H9 (cell line): Measurements from ENCODE around the gene ESRP2. TPM values are rescaled to one million over a fixed set of nuclear protein-coding genes. Genes with fewer than 3 reads are reported as not detected.
A peak's percentile ranks its signal among the peaks of the same experiment; 100 is the strongest.

Experiments used
- DNase-seq: peaks from one replicate; pipeline ENCODE4 v3.0.0-alpha.2; 2017
- H2AFZ ChIP-seq: one replicate; pipeline ENCODE4 v1.6.1; 2013; ENCODE audit warnings: mild to moderate bottlenecking, low read length, control low read depth, moderate library complexity
- H2AK5ac ChIP-seq: 2 replicates; pipeline ENCODE4 v1.6.1; 2013; ENCODE audit warnings: low read length, control low read depth, mixed read lengths; ENCODE audit not compliant: insufficient read length
- H2BK120ac ChIP-seq: one replicate; pipeline ENCODE4 v1.6.1; 2013; ENCODE audit warnings: low read depth, mild to moderate bottlenecking, low read length, control low read depth, inconsistent platforms; ENCODE audit not compliant: poor library complexity, severe bottlenecking
- H2BK12ac ChIP-seq: 2 replicates; pipeline ENCODE4 v1.6.1; 2013; ENCODE audit warnings: low read length, control low read depth, mixed read lengths, low read depth; ENCODE audit not compliant: insufficient read length
- H2BK15ac ChIP-seq: 2 replicates; pipeline ENCODE4 v1.6.1; 2013; ENCODE audit warnings: low read depth, low read length, control low read depth
- H2BK20ac ChIP-seq: one replicate; pipeline ENCODE4 v1.6.1; 2013; ENCODE audit warnings: low read depth, mild to moderate bottlenecking, low read length, control low read depth, inconsistent platforms; ENCODE audit not compliant: poor library complexity, severe bottlenecking
- H2BK5ac ChIP-seq: 2 replicates; pipeline ENCODE4 v1.6.1; 2013; ENCODE audit warnings: low read length, control low read depth, mixed read lengths; ENCODE audit not compliant: insufficient read length
- H3K14ac ChIP-seq: 2 replicates; pipeline ENCODE4 v1.6.1; 2013; ENCODE audit warnings: low read length, control low read depth; ENCODE audit not compliant: insufficient read depth
- H3K18ac ChIP-seq: 2 replicates; pipeline ENCODE4 v1.6.1; 2013; ENCODE audit warnings: low read depth, mild to moderate bottlenecking, mixed read lengths, low read length, control low read depth; ENCODE audit not compliant: insufficient read length
- H3K23ac ChIP-seq: 2 replicates; pipeline ENCODE4 v1.6.1; 2013; ENCODE audit warnings: low read length, control low read depth, mixed read lengths, low read depth; ENCODE audit not compliant: insufficient read length
- H3K23me2 ChIP-seq: 2 replicates; pipeline ENCODE4 v1.6.1; 2013; ENCODE audit warnings: low read depth, mild to moderate bottlenecking, mixed read lengths, low read length, control low read depth; ENCODE audit not compliant: insufficient read length, poor library complexity, severe bottlenecking
- H3K27ac ChIP-seq: 2 replicates; pipeline ENCODE4 v1.5.1; 2013; ENCODE audit warnings: low read length, control low read depth, mixed read lengths, low read depth; ENCODE audit not compliant: insufficient read length
- H3K27me3 ChIP-seq: 2 replicates; pipeline ENCODE4 v1.6.1; 2013; ENCODE audit warnings: low read length, control low read depth, inconsistent platforms; ENCODE audit not compliant: insufficient read depth
- H3K4ac ChIP-seq: 2 replicates; pipeline ENCODE4 v1.6.1; 2013; ENCODE audit warnings: low read depth, mild to moderate bottlenecking, control low read depth, inconsistent platforms, low read length, moderate library complexity
- H3K4me1 ChIP-seq: 2 replicates; pipeline ENCODE4 v1.6.1; 2013; ENCODE audit warnings: low read length, control low read depth, inconsistent platforms; ENCODE audit not compliant: insufficient read depth
- H3K4me2 ChIP-seq: 2 replicates; pipeline ENCODE4 v1.6.1; 2013; ENCODE audit warnings: low read length, control low read depth, mixed read lengths; ENCODE audit not compliant: insufficient read length, insufficient read depth
- H3K56ac ChIP-seq: 2 replicates; pipeline ENCODE4 v1.6.1; 2013; ENCODE audit warnings: low read depth, mild to moderate bottlenecking, mixed read lengths, low read length, control low read depth; ENCODE audit not compliant: insufficient read length
- H3K79me1 ChIP-seq: 2 replicates; pipeline ENCODE4 v1.6.1; 2013; ENCODE audit warnings: low read depth, mild to moderate bottlenecking, moderate library complexity, low read length, control low read depth, inconsistent platforms; ENCODE audit not compliant: insufficient read depth, poor library complexity, severe bottlenecking
- H3K79me2 ChIP-seq: 2 replicates; pipeline ENCODE4 v1.6.1; 2013; ENCODE audit warnings: low read length, control low read depth, inconsistent platforms; ENCODE audit not compliant: insufficient read depth
- H3K9ac ChIP-seq: 2 replicates; pipeline ENCODE4 v1.6.1; 2013; ENCODE audit warnings: low read length, control low read depth, mixed read lengths; ENCODE audit not compliant: insufficient read length; ENCODE audit errors: extremely low read depth
- H3K9me3 ChIP-seq: one replicate; pipeline ENCODE4 v1.6.1; 2013; ENCODE audit warnings: low read depth, low read length, inconsistent platforms; ENCODE audit not compliant: control insufficient read depth
- H3T11ph ChIP-seq: one replicate; pipeline ENCODE4 v1.6.1; 2013; ENCODE audit warnings: mild to moderate bottlenecking, low read length, control low read depth, inconsistent platforms
- H4K20me1 ChIP-seq: one replicate; pipeline ENCODE4 v1.6.1; 2013; ENCODE audit not compliant: control insufficient read depth, insufficient read length, insufficient read depth
- H4K5ac ChIP-seq: 2 replicates; pipeline ENCODE4 v1.6.1; 2013; ENCODE audit warnings: low read depth, mild to moderate bottlenecking, mixed read lengths, low read length, control low read depth; ENCODE audit not compliant: insufficient read length
- H4K8ac ChIP-seq: replicated peaks from 2 replicates; pipeline ENCODE4 v1.6.1; 2013; ENCODE audit warnings: low read length, control low read depth, mixed read lengths, low read depth; ENCODE audit not compliant: insufficient read length
- H4K91ac ChIP-seq: 2 replicates; pipeline ENCODE4 v1.6.1; 2013; ENCODE audit warnings: low read depth, mild to moderate bottlenecking, moderate library complexity, mixed read lengths, low read length, control low read depth; ENCODE audit not compliant: insufficient read length
- H3K27ac Mint-ChIP-seq, 3 experiments: 2 replicates in 2 of 3; 3 replicates in 1 of 3; pipeline ENCODE4 v1.8.0; 2020 to 2021; ENCODE audit warnings: mixed read lengths in 3 of 3, mild to moderate bottlenecking in 1 of 3, moderate library complexity in 1 of 3
- H3K27me3 Mint-ChIP-seq: 2 replicates; pipeline ENCODE4 v1.8.0; 2021; ENCODE audit warnings: low read depth, mild to moderate bottlenecking, moderate library complexity, mixed read lengths
- H3K36me3 Mint-ChIP-seq, 3 experiments: 2 replicates in 2 of 3; 3 replicates in 1 of 3; pipeline ENCODE4 v1.8.0; 2020 to 2021; ENCODE audit warnings: low read depth in 3 of 3, mixed read lengths in 3 of 3; ENCODE audit not compliant: insufficient read depth in 1 of 3
- H3K4me1 Mint-ChIP-seq, 2 experiments: 2 replicates each; pipeline ENCODE4 v1.8.0; 2020; ENCODE audit warnings: mixed read lengths in 2 of 2
- H3K4me3 Mint-ChIP-seq, 2 experiments: 2 replicates in 1 of 2; 3 replicates in 1 of 2; pipeline ENCODE4 v1.8.0; 2020 to 2021; ENCODE audit warnings: mild to moderate bottlenecking in 2 of 2, mixed read lengths in 2 of 2, moderate library complexity in 1 of 2
- H3K9me3 Mint-ChIP-seq, 2 experiments: 2 replicates in 1 of 2; 3 replicates in 1 of 2; pipeline ENCODE4 v1.8.0; 2020; ENCODE audit warnings: mild to moderate bottlenecking in 2 of 2, mixed read lengths in 2 of 2, moderate library complexity in 1 of 2
- WGBS: extraction: QIAGEN DNeasy Blood & Tissue Kit; methylation state at CpG from one replicate; pipeline ENCODE4 v1.1.7; 2013; ENCODE audit warnings: missing lambda C conversion rate, low lambda C conversion rate, mixed read lengths; ENCODE audit not compliant: insufficient read length; ENCODE audit errors: extremely low coverage; 5-methylcytosine and 5-hydroxymethylcytosine counted together
- total RNA-seq: library from RNA; stranded (reverse); gene quantifications from 2 replicates; pipeline ENCODE4 v1.2.1, GENCODE V29; 2021
- TF ChIP-seq, protein P1 (sequence below): fragments of 200-600 bp; sonication (generic); conservative IDR thresholded peaks from 3 replicates; pipeline ENCODE4 v1.8.0; 2021; ENCODE audit warnings: antibody characterized with exemption, mild to moderate bottlenecking

The ESRP2 gene
- total RNA-seq, 1 experiment from 2014 or later, result 59.5 TPM

DNA sequence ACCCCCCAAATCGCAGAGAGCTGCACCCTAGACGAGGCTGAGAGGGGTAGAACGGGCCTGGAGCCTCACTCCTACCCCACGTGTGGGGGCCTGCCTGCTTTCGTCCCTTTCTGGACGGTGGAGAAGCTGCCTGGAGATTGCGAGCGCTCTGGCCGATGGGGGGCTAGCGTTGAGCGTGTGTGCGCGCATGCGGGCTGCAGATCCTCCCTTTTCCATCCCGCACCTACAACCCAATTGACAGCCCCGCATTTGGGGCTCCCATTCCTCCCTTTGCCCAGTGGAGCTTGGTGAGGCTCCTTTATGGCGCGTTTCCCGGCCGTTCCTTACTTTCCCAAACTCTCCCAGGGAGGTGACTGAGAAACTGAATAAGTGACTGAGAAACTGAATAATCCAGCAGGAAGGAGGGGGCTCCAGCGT is 907 bp upstream of the ESRP2 start:
- Histone ChIP-seq H2BK120ac (no peak overlapping the region), H3K56ac (no peak overlapping the region), H2BK15ac (no peak overlapping the region), H3K4me1 (no peaks in the 10 kb centered on the region; the same call in 1 of the 2 replicates), H2BK20ac (no peak overlapping the region), H3K18ac (peak overlapping the region; percentile 37), H2BK5ac (no peak overlapping the region), H2AFZ (no peak overlapping the region), H2BK12ac (no peak overlapping the region), H3K4ac (no peak overlapping the region), H3K79me2 (no peaks in the 10 kb centered on the region; the same call in 1 of the 2 replicates), H3K9ac (peak overlapping the region; percentile 46), H3K23me2 (peaks cover 19% of the 10 kb centered on the region), H3K4me2 (peak overlapping the region; percentile 69), H3K27me3 (no peaks in the 10 kb centered on the region), H4K91ac (peak overlapping the region; percentile 16), H4K8ac (no peak overlapping the region), H2AK5ac (no peak overlapping the region), H3T11ph (no peak overlapping the region), H3K9me3 (no peaks in the 10 kb centered on the region), H3K27ac (no peak overlapping the region), H4K5ac (no peak overlapping the region), H3K23ac (no peak overlapping the region), H4K20me1 (no peaks in the 10 kb centered on the region), H3K79me1 (no peaks in the 10 kb centered on the region), H3K14ac (peak overlapping the region; percentile 62)
- peaks cover 4 to 16% (median 16%) of the 10 kb centered on the region in 3 experiments; a peak in 6 of 7 replicates for H3K36me3 Mint-ChIP-seq
- DNase-seq, result no peak
- peak overlapping the region; percentile 93 to 99 (median 97) for H3K27ac Mint-ChIP-seq
- TF ChIP-seq, protein P1, sequence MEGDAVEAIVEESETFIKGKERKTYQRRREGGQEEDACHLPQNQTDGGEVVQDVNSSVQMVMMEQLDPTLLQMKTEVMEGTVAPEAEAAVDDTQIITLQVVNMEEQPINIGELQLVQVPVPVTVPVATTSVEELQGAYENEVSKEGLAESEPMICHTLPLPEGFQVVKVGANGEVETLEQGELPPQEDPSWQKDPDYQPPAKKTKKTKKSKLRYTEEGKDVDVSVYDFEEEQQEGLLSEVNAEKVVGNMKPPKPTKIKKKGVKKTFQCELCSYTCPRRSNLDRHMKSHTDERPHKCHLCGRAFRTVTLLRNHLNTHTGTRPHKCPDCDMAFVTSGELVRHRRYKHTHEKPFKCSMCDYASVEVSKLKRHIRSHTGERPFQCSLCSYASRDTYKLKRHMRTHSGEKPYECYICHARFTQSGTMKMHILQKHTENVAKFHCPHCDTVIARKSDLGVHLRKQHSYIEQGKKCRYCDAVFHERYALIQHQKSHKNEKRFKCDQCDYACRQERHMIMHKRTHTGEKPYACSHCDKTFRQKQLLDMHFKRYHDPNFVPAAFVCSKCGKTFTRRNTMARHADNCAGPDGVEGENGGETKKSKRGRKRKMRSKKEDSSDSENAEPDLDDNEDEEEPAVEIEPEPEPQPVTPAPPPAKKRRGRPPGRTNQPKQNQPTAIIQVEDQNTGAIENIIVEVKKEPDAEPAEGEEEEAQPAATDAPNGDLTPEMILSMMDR, result no peak
- H3K4me3 Mint-ChIP-seq, result peak overlapping the region; percentile 89 to 91
- no CpG with 5 or more reads among the region's 21 CpGs for WGBS
- peaks cover 6% of the 10 kb centered on the region for H3K27me3 Mint-ChIP-seq
- H3K4me1 Mint-ChIP-seq, result peaks cover 29 to 33% of the 10 kb centered on the region in 2 experiments
- no peaks in the 10 kb centered on the region; a peak in 1 of 5 replicates for H3K9me3 Mint-ChIP-seq
